Measurements from ENCODE around the gene RHBDL2.
"Not testable (repeated sequence)": the region's sequence is repeated elsewhere in the genome, so short reads cannot be mapped to it uniquely, and the experiment has no call there.

The RHBDL2 gene

DNA sequence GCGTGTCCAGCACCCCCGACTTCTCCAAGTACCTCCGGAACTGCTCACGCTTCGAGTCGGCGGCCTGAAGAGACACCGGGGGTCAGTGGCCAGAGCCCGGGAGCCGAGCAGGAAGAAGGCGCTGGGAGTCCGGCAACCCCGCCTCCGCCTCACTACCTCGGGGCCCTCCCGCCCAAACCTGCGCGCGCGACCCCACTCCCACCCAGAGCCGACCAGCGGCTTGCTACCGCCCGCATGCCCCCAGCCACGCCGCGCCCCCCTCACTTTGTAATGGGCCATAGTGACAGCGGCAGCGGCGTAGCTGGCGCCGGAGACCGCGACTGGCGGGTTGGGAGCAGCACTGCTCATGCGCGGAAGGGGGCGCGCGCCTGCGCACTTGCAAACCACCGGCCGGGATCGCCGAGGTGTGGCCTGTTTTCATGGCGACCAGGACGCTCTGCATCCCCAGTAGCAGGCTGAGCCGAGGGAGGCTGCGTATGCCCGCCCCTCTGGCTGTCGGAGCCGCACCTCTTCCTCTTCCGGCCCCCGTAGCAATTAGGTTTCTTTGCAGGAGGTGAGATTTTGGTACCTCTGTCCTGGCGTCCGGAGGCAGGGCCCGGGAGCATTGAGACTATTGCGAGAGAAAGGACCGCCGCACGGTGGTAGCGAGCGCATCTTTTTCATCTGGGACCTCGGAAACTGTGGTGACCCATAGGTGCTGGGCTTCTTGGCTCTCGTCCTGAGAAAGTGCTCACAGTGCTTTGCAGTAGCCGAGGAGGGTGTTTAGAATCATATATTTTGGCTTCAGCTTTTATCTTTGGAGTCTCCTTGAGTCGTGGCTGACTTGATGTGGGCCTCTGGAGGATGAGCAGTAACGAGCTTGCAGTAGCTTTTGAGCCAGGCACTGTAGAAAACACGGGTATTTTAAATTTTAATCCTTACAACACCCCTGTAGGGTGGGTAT is 68.3 kb downstream of the RHBDL2 start, which contains the start of gene MYCBP:
MYCBP (minus strand) TSS at position 322 of the 943 bp plus-strand sequence; CDS start at position 279, 43 bp downstream.
- DNase-seq: peak; percentile 82

DNA sequence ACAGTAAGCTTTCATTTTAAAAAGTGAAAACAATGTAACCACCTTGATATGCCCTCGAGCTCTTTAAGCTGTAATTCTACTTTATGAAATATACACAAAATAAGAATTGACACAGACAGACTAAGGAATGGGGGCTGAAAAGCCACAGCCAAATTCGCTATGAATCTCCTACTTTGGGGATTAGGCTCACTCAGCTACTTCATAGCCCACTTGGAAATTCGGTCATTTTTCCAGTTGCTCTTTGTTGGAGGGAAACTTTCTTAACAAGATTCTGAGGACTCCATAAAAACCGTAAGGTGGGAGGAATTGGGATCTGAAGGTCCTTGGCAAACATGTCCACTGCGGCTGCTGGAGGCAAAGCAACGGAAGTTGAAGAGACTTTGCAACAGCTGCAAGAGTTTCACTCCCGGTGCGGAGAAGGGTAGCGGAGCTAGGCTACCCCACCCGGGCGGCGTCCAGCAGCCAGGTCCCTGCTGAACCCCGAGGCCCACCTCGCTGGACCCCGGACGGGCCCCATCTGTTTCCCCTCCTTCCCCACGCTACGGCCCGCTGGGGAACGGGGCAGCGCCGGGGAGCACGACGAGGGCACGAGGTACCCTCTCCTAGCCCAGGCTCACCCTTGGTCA is 69.1 kb downstream of the RHBDL2 start:
- DNase-seq: no peak

DNA sequence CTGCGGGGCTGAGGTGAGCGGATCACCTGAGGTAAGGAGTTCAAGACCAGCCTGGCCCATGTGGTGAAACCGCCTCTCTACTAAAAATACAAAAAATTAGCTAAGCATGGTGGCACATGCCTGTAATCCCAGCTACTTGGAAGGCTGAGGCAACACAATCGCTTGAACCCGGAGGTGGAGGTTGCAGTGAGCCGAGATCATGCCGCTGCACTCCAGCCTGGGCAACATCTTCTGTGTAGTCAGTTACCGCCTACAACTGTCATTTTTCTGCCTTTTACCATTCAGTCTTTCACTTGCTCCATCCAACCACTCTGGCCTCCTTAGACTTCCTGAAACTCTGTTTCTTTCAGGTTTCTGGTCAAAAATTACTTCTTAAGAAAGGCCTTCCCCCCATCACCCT is 70.6 kb downstream of the RHBDL2 start:
- DNase-seq: no peak

- DNase-seq: no peak
Measured at GRCh38 chr1:38867208-38867607, 74.4 kb downstream of the RHBDL2 start.

DNA sequence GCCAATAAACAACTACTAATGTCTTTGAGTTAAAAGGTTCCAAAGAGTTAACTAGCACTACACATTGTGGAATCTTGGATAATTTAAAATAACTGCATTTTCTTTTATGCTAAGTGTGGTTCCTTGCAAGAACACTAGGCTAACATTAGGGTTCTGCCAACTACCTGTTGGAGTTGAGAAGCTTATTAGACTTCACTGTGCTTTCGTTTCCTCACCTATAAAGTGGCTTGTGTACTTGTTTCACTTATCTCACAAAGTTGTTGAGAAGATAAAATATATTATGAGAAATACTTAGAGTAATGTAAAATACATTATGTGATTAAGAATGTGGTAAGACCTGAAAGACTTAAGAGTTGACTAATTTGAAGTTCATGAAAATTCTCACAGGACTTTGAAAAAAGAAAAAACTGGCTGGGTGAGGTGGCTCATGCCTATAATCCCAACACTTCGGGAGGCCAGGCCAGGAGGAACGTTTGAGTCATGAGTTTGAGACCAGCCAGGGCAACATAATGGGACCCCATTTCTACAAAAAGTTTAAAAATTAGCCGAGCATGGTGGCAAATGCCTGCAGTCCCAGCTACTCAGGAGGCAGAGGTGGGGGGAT is 76.4 kb downstream of the RHBDL2 start:
- DNase-seq: no peak

GRCh38 chr1:38860454-38860795 is 81.2 kb downstream of the RHBDL2 start:
- DNase-seq: no peak

DNA sequence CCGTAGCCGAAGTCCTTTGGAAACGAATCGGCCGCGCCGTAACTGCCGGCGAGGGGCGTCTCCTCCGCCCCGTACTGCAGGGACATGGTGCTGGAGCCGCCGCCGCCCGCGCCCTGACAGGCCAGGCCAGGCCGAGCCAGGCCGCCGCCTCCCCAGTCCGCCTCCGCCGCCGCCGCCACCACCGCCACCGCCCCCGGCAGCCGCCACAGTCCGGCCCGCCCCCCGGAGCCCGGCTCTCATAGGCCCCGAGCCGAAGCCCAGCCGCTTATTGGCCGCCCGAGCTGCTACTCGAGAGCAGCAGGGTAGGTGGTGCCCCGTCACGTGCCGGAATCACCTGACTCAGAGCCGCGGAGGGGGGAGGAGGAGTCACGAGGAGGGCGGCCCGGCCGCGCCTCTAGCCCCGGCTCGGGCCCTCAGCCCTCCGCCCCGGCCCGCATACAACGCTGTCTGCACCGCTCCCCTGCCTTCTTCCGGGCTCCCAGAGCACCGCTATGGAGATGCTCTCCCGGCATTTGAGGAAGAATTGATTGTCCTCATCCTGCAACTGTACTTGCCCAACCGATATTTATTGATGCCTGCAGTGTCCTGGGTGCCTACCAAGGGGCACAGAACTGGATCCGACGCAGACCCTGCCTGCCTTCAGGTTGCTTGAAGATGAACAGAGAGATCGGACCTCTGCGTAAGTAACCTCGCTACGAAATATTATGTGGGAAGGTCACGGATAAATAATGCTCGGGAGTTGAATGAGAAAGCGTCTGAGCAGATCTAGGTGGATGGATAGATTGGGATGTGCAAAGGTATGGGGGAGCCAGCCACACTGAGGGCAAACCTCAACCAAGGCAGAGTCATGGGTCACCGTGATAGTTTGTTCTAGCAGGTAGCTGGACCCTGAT is 81.8 kb downstream of the RHBDL2 start, which contains the start of gene RRAGC:
RRAGC (minus strand) TSS at position 212 of the 893 bp plus-strand sequence; CDS start at position 86, 126 bp downstream.
- peak; percentile 79 for DNase-seq

DNA sequence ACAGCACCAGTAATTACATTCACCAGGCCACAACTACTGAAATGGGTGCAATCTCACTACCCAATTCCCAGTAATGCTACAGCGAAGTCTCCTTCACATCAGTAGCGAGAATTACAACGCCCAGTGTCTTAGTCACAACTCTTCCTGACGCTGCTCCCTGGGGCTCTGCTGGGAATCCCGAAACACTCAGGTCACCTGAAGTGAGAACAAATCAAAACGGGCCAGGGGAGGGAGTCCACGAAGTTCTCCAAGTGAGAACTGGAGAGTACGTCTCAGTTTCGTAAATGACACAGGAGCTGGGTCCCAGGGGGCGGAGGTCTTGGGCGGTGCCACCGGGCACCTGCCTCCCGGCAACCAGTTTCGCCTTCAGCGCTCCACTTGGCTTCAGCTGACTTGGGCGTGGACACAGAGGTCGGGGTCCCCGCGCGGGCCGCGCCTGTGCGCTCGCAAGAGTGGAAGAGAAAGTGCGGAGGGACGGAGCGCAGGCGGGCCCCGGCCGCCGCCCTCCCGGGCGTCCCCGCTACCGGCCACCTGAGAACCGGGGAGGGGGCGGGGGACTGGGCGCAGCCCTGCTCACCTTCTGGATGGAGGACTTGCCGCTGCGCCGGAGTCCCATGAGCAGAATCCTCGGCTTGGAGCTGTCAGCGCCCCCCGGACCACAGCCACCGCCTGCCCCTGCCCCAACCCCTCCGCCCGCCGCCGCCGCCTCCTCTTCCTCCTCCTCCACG is 82.6 kb downstream of the RHBDL2 start:
- no peak for DNase-seq

GRCh38 chr1:38852780-38853179 is 88.8 kb downstream of the RHBDL2 start:
- no peak for DNase-seq

DNA sequence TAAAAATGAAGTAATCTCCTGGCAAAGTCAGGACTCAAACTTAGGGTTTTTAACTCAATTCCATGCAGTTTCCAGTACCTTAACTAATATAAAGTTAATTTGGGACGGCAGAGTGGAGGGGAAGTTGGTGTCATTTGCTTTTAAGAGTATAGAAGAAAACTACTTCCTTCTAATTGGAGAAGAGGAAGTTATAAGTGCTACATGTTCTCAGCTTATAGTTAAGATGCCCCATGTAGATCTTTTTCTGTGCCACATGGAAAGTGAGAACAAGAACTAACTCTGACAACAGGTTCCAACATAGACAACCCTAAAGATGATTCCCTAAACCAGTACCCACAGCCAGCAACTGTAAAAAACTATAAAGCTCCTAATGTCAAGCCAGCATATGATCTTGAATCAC is 93.6 kb downstream of the RHBDL2 start:
- DNase-seq: no peak

GRCh38 chr1:38846210-38846609 is 95.4 kb downstream of the RHBDL2 start:
- DNase-seq: no peak

- not testable (repeated sequence) for DNase-seq
Measured at GRCh38 chr1:38845088-38845487, 96.5 kb downstream of the RHBDL2 start.

- DNase-seq: no peak
Measured at GRCh38 chr1:38840281-38840680, 101.3 kb downstream of the RHBDL2 start.

GRCh38 chr1:38839363-38839762 is 102.3 kb downstream of the RHBDL2 start:
- no peak for DNase-seq

DNA sequence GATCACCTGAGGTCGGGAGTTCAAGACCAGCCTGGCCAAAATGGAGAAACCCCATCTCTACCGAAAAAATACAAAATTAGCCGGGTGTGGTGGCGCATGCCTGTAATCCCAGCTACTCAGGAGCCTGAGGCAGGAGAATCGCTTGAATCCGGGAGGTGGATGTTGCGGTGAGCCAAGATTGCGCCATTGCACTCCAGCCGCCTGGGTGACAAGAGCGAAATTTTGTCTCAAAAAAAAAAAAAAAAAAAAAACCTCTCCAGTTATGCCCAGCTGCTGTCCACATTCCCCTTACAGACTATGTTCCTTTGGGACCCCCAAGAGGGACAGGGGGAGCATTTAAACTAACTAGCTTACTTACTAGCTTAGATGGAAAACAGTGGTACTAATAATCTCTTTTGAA is 105.3 kb downstream of the RHBDL2 start:
- DNase-seq: not testable (repeated sequence)
